ENCODE results near the gene SLC25A28.
"Not testable (repeated sequence)": the region's sequence is repeated elsewhere in the genome, so short reads cannot be mapped to it uniquely, and the experiment has no call there.

SLC25A28 gene

DNA sequence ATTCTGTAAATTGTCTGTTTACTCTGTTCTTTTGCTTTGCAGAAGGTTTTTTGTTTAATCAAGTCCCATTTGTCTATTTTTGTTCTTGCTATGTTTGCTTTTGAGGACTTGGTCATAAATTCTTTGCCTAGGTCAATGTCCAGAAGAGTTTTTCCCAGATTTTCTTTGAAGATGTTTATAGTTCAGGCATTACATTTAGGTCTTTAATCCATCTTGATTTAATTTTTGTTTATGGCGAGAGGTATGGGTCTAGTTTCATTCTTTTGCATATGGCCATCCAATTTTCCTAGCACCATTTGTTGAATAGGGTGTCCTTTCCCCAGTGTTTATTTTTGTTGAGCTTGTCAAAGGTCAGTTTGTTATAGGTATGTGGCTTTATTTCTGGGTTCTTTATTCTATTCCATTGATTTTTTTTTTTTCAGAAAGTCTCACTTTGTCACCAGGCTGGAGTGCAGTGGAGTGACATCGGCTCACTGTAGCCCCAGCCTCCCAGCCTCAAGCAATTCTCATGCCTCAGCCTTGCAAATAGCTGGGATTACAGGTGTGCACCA lies 27.4 kb upstream of the SLC25A28 start:
- no peak overlapping the region for H3K4me3 ChIP-seq (ENCODE audit: low read depth, low read length)
- DNase-seq (ENCODE audit: low read depth), result no peak
- TF ChIP-seq, protein P1, sequence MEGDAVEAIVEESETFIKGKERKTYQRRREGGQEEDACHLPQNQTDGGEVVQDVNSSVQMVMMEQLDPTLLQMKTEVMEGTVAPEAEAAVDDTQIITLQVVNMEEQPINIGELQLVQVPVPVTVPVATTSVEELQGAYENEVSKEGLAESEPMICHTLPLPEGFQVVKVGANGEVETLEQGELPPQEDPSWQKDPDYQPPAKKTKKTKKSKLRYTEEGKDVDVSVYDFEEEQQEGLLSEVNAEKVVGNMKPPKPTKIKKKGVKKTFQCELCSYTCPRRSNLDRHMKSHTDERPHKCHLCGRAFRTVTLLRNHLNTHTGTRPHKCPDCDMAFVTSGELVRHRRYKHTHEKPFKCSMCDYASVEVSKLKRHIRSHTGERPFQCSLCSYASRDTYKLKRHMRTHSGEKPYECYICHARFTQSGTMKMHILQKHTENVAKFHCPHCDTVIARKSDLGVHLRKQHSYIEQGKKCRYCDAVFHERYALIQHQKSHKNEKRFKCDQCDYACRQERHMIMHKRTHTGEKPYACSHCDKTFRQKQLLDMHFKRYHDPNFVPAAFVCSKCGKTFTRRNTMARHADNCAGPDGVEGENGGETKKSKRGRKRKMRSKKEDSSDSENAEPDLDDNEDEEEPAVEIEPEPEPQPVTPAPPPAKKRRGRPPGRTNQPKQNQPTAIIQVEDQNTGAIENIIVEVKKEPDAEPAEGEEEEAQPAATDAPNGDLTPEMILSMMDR (conservative IDR thresholded peaks at IDR 0.05; ENCODE audit: low read depth, low read length), result no peak

DNA sequence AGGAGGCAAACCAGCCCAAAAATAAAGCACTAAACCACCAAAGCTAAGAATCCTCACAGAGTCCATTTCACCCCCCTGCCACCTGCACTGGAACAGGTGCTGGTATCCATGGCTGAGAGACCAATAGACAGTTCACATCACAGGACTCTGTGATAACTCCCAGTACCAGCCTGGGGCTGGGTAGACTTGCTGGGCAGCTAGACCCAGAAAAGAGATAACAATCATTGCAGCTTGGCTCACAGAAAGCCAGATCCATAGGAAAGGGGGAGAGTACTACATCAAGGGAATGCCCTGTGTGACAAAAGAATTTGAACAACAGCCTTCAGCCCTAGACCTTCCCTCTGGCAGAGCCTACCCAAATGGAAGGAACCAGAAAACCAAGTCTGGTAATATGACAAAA lies 13.6 kb upstream of the SLC25A28 start:
- TF ChIP-seq, protein P1 (conservative IDR thresholded peaks at IDR 0.05; ENCODE audit: low read depth, low read length), result no peak
- no peak overlapping the region for H3K4me3 ChIP-seq (ENCODE audit: low read depth, low read length)
- DNase-seq (ENCODE audit: low read depth), result no peak

DNA sequence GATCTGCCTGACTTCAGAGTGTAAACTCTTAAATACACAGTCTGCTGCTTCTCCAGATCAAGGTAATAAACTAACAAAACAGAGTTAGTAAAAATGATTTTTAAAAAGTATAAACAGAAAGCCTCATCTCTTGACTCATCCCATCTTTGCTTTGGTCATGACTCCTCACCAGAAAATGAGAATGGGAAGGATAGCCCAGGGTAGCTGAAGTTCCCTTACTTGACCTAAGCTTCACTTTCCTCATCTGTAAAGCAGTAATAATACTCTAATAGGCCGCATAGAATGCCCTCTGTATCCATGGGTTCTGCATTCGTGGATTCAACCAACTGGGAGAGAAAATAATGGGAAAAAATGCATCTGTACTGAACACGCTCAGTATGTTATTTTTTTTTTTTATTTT lies 11.3 kb upstream of the SLC25A28 start:
- peak; percentile 34 for DNase-seq (ENCODE audit: low read depth)
- TF ChIP-seq, protein P1 (conservative IDR thresholded peaks at IDR 0.05; ENCODE audit: low read depth, low read length), result no peak
- no peak overlapping the region for H3K4me3 ChIP-seq (ENCODE audit: low read depth, low read length)

DNA sequence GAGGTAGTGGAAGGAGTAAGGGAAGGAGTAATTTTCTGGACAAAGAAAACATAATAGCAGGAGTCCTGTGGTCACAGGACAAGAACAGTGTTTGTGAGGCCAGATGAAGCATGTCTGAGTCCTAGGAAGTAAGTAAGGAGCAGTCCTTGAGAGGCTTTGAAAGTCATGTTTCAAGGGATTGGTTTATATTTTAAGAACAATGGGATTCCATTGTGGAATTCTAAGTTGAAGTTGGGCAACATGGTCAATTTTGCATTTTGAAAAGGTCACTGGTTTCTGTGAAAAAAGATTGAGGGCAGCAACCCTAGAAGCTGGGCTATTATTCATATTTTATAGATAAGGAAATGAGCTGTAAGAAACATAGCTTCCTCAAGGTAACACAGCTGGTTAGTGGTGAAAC lies 10.8 kb upstream of the SLC25A28 start:
- TF ChIP-seq, protein P1 (conservative IDR thresholded peaks at IDR 0.05; ENCODE audit: low read depth, low read length), result no peak
- peak; percentile 17 for DNase-seq (ENCODE audit: low read depth)
- no peak overlapping the region for H3K4me3 ChIP-seq (ENCODE audit: low read depth, low read length)

DNA sequence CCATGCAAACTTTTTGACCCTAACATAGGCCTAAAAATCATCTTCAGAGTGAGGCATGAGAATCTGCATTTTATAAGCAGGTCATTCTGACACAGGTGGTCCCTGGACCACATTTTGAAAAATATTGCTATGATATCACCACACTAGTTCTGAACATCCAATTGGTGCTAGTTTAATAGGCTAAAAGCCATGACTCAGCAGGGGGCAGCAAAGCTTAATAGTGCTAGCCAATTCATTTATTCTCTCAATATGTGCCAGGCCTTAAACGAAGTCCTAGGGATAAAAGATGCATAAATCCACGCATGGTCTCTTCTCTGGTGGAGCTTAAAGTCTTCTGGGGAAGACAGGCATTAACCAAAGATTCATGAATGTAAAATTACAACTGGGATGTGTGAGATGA lies 10.2 kb upstream of the SLC25A28 start:
- TF ChIP-seq, protein P1 (conservative IDR thresholded peaks at IDR 0.05; ENCODE audit: low read depth, low read length), result peak; percentile 56
- no peak overlapping the region for H3K4me3 ChIP-seq (ENCODE audit: low read depth, low read length)
- DNase-seq (ENCODE audit: low read depth), result peak; percentile 78

DNA sequence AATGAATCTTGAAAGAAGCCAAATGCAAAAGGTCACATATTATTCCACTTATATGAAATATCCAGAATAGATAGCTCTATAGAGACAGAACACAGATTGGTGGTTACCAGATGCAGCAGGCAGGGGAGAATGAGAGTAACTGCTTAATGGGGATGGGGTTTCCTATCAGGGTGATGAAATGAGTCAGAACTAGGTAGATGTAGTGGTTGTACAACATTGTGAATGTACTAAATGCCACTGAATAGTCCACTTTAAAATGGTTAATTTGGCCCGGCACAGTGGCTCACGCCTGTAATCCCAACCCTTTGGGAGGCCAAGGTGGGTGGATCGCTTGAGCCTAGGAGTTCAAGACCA lies 9.4 kb upstream of the SLC25A28 start:
- no peak for DNase-seq (ENCODE audit: low read depth)
- TF ChIP-seq, protein P1 (conservative IDR thresholded peaks at IDR 0.05; ENCODE audit: low read depth, low read length), result no peak

DNA sequence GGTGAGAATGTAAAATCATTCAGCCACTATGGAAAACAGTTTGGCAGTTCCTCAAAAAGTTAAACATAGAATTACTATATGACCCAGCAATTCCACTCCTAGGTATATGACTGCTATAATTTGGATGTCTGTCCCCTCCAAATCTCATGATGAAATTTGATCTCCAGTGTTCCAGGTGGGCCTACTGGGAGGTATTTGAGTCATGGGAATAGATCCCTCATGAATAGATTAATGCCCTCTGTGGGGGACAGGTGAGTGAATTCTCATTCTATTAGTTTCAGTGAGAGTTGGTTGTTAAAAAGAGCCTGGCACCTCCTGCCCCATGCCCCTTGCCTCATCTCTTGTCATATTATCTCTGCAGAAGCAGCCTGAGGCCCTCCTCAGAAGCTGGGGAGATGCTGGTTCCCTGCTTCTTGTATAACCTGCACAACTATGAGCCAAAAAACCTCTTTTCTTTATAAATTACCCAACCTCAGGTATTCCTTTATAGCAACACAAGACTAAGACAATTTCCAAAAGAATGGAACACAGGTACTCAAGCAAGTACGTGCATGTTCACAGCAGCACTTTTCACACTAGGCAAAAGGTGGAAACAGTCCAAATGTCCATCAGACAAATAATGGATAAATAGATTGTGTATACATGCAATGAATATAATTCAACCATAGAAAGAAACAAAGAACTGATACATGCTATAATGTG lies 8.8 kb upstream of the SLC25A28 start:
- TF ChIP-seq, protein P1 (conservative IDR thresholded peaks at IDR 0.05; ENCODE audit: low read depth, low read length), result no peak
- H3K4me3 ChIP-seq (ENCODE audit: low read depth, low read length), result no peak overlapping the region
- DNase-seq (ENCODE audit: low read depth), result no peak

More for the DNA sequence above, 9.4 kb upstream of the SLC25A28 start:
- no peak overlapping the region for H3K4me3 ChIP-seq (ENCODE audit: low read depth, low read length)

DNA sequence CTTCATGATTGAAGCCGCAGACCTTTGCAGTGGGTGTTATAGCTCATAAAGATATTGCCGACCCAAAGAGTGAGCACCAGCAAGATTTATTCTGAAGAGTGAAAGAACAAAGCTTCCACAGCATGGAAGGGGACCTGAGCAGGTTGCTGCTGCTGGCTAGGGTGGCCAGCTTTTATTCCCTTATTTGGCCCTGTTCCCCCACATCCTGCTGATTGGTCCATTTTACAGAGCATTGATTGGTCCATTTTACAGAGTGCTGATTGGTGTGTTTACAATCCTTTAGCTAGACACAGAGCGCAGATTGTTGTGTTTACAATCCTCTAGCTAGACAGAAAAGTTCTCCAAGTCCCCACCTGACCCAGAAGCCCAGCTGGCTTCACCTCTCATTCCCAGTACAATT lies 4.9 kb upstream of the SLC25A28 start:
- not testable (repeated sequence) for DNase-seq (ENCODE audit: low read depth); H3K4me3 ChIP-seq (ENCODE audit: low read depth, low read length)

All from choroid plexus epithelial cell (primary cell).